H1 (cell line): ENCODE data around the gene CD7. TPM values are rescaled to one million over a fixed set of nuclear protein-coding genes. Genes with fewer than 3 reads are reported as not detected.

ENCODE experiments used
- CTCF ChIA-PET: fragments of 300-600 bp; sonication (Branson Sonifier 250); formaldehyde crosslinking; loops from one replicate; lab custom pipeline; 2021; ENCODE audit not compliant: partially characterized antibody; lab: Charles Lee
- POLR2A ChIA-PET: fragments of 300-600 bp; sonication (Branson Sonifier 250); formaldehyde crosslinking; loops from one replicate; lab custom pipeline; 2021; ENCODE audit warnings: inconsistent platforms; ENCODE audit not compliant: partially characterized antibody; lab: Charles Lee
- DNase-seq, 2 experiments: peaks; one replicate each; pipeline versions ENCODE4 v3.0.0 to v3.0.0-alpha.2; 2010 to 2022; ENCODE audit warnings: low spot score in 2 of 2, low read depth in 1 of 2, mixed read lengths in 1 of 2
- FAIRE-seq: peaks from 2 replicates; lab custom pipeline; 2011; peaks lifted over from hg19 to GRCh38; lab: Jason Lieb, UNC
- H2AFZ ChIP-seq: 2 replicates; pipeline ENCODE4 v1.8.1; 2012; ENCODE audit warnings: low read length, inconsistent platforms
- H2AK5ac ChIP-seq: 2 replicates; pipeline ENCODE4 v1.6.1; 2013; ENCODE audit warnings: low read depth, low read length
- H2BK120ac ChIP-seq: replicated peaks from 2 replicates; pipeline ENCODE3; 2013; ENCODE audit warnings: low read depth, low read length, inconsistent platforms
- H2BK12ac ChIP-seq: 2 replicates; pipeline ENCODE4 v1.6.1; 2013; ENCODE audit warnings: low read depth, low read length
- H2BK15ac ChIP-seq: 2 replicates; pipeline ENCODE4 v1.6.1; 2013; ENCODE audit warnings: low read length
- H2BK20ac ChIP-seq: 2 replicates; pipeline ENCODE4 v1.6.1; 2013; ENCODE audit warnings: low read length
- H2BK5ac ChIP-seq: 2 replicates; pipeline ENCODE4 v1.6.1; 2013; ENCODE audit warnings: low read depth, low read length
- H3K14ac ChIP-seq: 2 replicates; pipeline ENCODE4 v1.6.1; 2013; ENCODE audit warnings: inconsistent platforms; ENCODE audit not compliant: insufficient read length
- H3K18ac ChIP-seq: 2 replicates; pipeline ENCODE4 v1.6.1; 2013; ENCODE audit warnings: low read length; ENCODE audit errors: extremely low read depth
- H3K23ac ChIP-seq: 2 replicates; pipeline ENCODE4 v1.6.1; 2013; ENCODE audit warnings: inconsistent platforms; ENCODE audit not compliant: insufficient read length
- H3K23me2 ChIP-seq: 2 replicates; pipeline ENCODE4 v1.6.1; 2013; ENCODE audit warnings: low read depth, low read length
- H3K27ac ChIP-seq: 2 replicates; pipeline ENCODE4 v1.6.1; 2011; ENCODE audit warnings: low read depth, low read length, inconsistent platforms
- H3K27me3 ChIP-seq, 4 experiments: replicated peaks in 1 of 4; 1 replicate in 1 of 4; 2 replicates in 3 of 4; pipeline versions ENCODE4 v1.6.1 to v1.8.1; 2011 to 2013; ENCODE audit warnings: low read length in 3 of 4, mild to moderate bottlenecking in 3 of 4, inconsistent platforms in 2 of 4, mixed read lengths in 2 of 4, moderate library complexity in 1 of 4; ENCODE audit not compliant: control insufficient read depth in 3 of 4, insufficient read depth in 3 of 4; ENCODE audit errors: extremely low read depth in 1 of 4
- H3K36me3 ChIP-seq, 4 experiments: 2 replicates each; pipeline versions ENCODE4 v1.6.1 to v1.8.1; 2011 to 2013; ENCODE audit warnings: mild to moderate bottlenecking in 4 of 4, low read length in 3 of 4, moderate library complexity in 2 of 4, control low read depth in 1 of 4, inconsistent platforms in 1 of 4; ENCODE audit not compliant: insufficient read depth in 4 of 4, control insufficient read depth in 2 of 4
- H3K4ac ChIP-seq: replicated peaks from 2 replicates; pipeline ENCODE3; 2013; ENCODE audit warnings: low read length, low read depth, mixed read lengths, inconsistent platforms; ENCODE audit not compliant: insufficient read length
- H3K4me1 ChIP-seq, 4 experiments: replicated peaks in 1 of 4; 1 replicate in 1 of 4; 2 replicates in 3 of 4; pipeline versions ENCODE4 v1.6.1 to v1.8.1; 2011 to 2013; ENCODE audit warnings: low read length in 3 of 4, inconsistent platforms in 2 of 4, mixed read lengths in 1 of 4; ENCODE audit not compliant: insufficient read depth in 4 of 4, control insufficient read depth in 3 of 4
- H3K4me2 ChIP-seq, 2 experiments: 2 replicates each; pipeline versions ENCODE4 v1.6.1 to v1.8.1; 2011 to 2013; ENCODE audit warnings: low read depth in 2 of 2, low read length in 2 of 2, control low read depth in 1 of 2, inconsistent platforms in 1 of 2, mild to moderate bottlenecking in 1 of 2; ENCODE audit not compliant: insufficient read depth in 1 of 2
- H3K4me3 ChIP-seq, 4 experiments: fragments of 200-600, 300-600 bp in 1 of 4; sonication (generic), shearing (Covaris generic), sonication (Bioruptor Twin) in 1 of 4; 2 replicates each; pipeline versions ENCODE4 v1.5.1 to v1.8.1; 2011 to 2016; ENCODE audit warnings: low read length in 4 of 4, low read depth in 3 of 4, control low read depth in 2 of 4, inconsistent platforms in 2 of 4, mild to moderate bottlenecking in 2 of 4, mixed read lengths in 1 of 4, moderate library complexity in 1 of 4; ENCODE audit not compliant: insufficient read depth in 2 of 4; ENCODE audit errors: extremely low read depth in 1 of 4
- H3K56ac ChIP-seq: replicated peaks from 2 replicates; pipeline ENCODE3; 2013; ENCODE audit warnings: low read depth, mild to moderate bottlenecking, mixed read lengths, low read length, inconsistent platforms; ENCODE audit not compliant: insufficient read length
- H3K79me1 ChIP-seq: 2 replicates; pipeline ENCODE4 v1.6.1; 2013; ENCODE audit warnings: low read depth, low read length, control low read depth
- H3K79me2 ChIP-seq, 2 experiments: 2 replicates each; pipeline versions ENCODE4 v1.6.1 to v1.8.1; 2012 to 2013; ENCODE audit warnings: low read length in 2 of 2, mild to moderate bottlenecking in 2 of 2, inconsistent platforms in 1 of 2; ENCODE audit not compliant: insufficient read depth in 2 of 2, control insufficient read depth in 1 of 2
- H3K9ac ChIP-seq, 4 experiments: replicated peaks in 1 of 4; 1 replicate in 1 of 4; 2 replicates in 3 of 4; pipeline versions ENCODE4 v1.6.1 to v1.8.1; 2011 to 2013; ENCODE audit warnings: low read depth in 3 of 4, low read length in 3 of 4, control low read depth in 2 of 4, mild to moderate bottlenecking in 2 of 4, moderate library complexity in 2 of 4, inconsistent platforms in 1 of 4; ENCODE audit errors: extremely low read depth in 1 of 4
- H3K9me3 ChIP-seq, 2 experiments: 2 replicates each; pipeline versions ENCODE4 v1.6.1 to v1.8.1; 2012 to 2013; ENCODE audit warnings: mild to moderate bottlenecking in 2 of 2, moderate library complexity in 2 of 2, control low read depth in 1 of 2, inconsistent platforms in 1 of 2, low read depth in 1 of 2, low read length in 1 of 2, mixed read lengths in 1 of 2; ENCODE audit not compliant: insufficient read depth in 2 of 2
- H4K20me1 ChIP-seq, 2 experiments: replicated peaks in 1 of 2; 2 replicates each; pipeline versions ENCODE3 to v1.8.1; 2011 to 2013; ENCODE audit warnings: inconsistent platforms in 2 of 2, low read length in 2 of 2, mild to moderate bottlenecking in 1 of 2; ENCODE audit not compliant: insufficient read depth in 2 of 2, control insufficient read depth in 1 of 2
- H4K5ac ChIP-seq: 2 replicates; pipeline ENCODE4 v1.6.1; 2013; ENCODE audit warnings: low read length, low read depth, mixed read lengths, inconsistent platforms; ENCODE audit not compliant: insufficient read length
- H4K8ac ChIP-seq: 2 replicates; pipeline ENCODE4 v1.8.0; 2013; ENCODE audit warnings: mild to moderate bottlenecking, moderate library complexity, low read length, inconsistent platforms; ENCODE audit not compliant: insufficient read depth; ENCODE audit errors: extremely low read depth
- H4K91ac ChIP-seq: replicated peaks from 2 replicates; pipeline ENCODE3; 2013; ENCODE audit warnings: low read length, mixed read lengths, inconsistent platforms; ENCODE audit not compliant: insufficient read length
- CBX5 ChIP-seq: fragments of 300-800, 300-1000 bp; sonication (generic); IDR thresholded peaks from 2 replicates; pipeline ENCODE4 v1.7.1; 2016; ENCODE audit warnings: antibody characterized with exemption, low read length, low read depth
- FOSL1 ChIP-seq: IDR thresholded peaks from 2 replicates; pipeline ENCODE4 v1.6.1; 2011; ENCODE audit warnings: mild to moderate bottlenecking, low read depth, low read length, moderate library complexity; ENCODE audit not compliant: insufficient read depth
- GABPA ChIP-seq: IDR thresholded peaks from 2 replicates; pipeline ENCODE4 v1.6.1; 2011; ENCODE audit warnings: mild to moderate bottlenecking, low read length, moderate library complexity, borderline replicate concordance; ENCODE audit not compliant: insufficient read depth
- GTF2F1 ChIP-seq: IDR thresholded peaks from 2 replicates; pipeline ENCODE4 v1.6.1; 2012; ENCODE audit warnings: low read depth, low read length, improper control_type of control experiment, borderline replicate concordance
- JUN ChIP-seq: IDR thresholded peaks from 2 replicates; pipeline ENCODE4 v1.6.1; 2011; ENCODE audit warnings: low read depth, mild to moderate bottlenecking, improper control_type of control experiment, low read length
- POU5F1 ChIP-seq: IDR thresholded peaks from 2 replicates; pipeline ENCODE4 v1.6.1; 2011; ENCODE audit warnings: low read depth, mild to moderate bottlenecking, low read length, moderate library complexity
- RXRA ChIP-seq: IDR thresholded peaks from 2 replicates; pipeline ENCODE4 v1.6.1; 2011; ENCODE audit warnings: low read depth, mild to moderate bottlenecking, low read length, moderate library complexity; ENCODE audit not compliant: insufficient read depth
- SAP30 ChIP-seq: fragments of 300-600 bp; sonication (generic); IDR thresholded peaks from 2 replicates; pipeline ENCODE4 v1.7.1; 2012; ENCODE audit warnings: low read length, moderate library complexity, mild to moderate bottlenecking, inconsistent platforms; ENCODE audit not compliant: insufficient read depth, insufficient replicate concordance
- SIRT6 ChIP-seq: IDR thresholded peaks from one replicate; pipeline ENCODE4 v1.7.1; 2012; ENCODE audit warnings: low read length, inconsistent platforms
- SRF ChIP-seq: IDR thresholded peaks from 2 replicates; pipeline ENCODE4 v1.6.1; 2011; ENCODE audit warnings: mild to moderate bottlenecking, low read depth, low read length, moderate library complexity
- TCF12 ChIP-seq: IDR thresholded peaks from 2 replicates; pipeline ENCODE4 v1.6.1; 2011; ENCODE audit warnings: low read depth, mild to moderate bottlenecking, low read length
- WGBS, 2 experiments: shearing (Covaris generic) in 1 of 2; methylation state at CpG; one replicate each; pipeline versions ENCODE4 v1.1.6 to v1.1.7; 2013 to 2015; ENCODE audit warnings: low lambda C conversion rate in 2 of 2, mixed read lengths in 2 of 2, inconsistent platforms in 1 of 2, low coverage in 1 of 2, missing lambda C conversion rate in 1 of 2; ENCODE audit not compliant: insufficient replicate concordance in 2 of 2, insufficient coverage in 1 of 2, insufficient read length in 1 of 2; ENCODE audit errors: extremely low coverage in 1 of 2, missing lambda C conversion rate in 1 of 2; 5-methylcytosine and 5-hydroxymethylcytosine counted together
- polyA plus RNA-seq, 7 experiments: library from polyadenylated mRNA; depleted of rRNA in 3 of 7; stranded (reverse) in 5 of 7; unstranded in 2 of 7; fragments of >200 nt in 5 of 7; fragments of 200-250 nt in 2 of 7; gene quantifications; 1 replicate in 5 of 7; 2 replicates in 1 of 7; 4 replicates in 1 of 7; pipeline versions ENCODE4 v1.2.1 to v1.2.3, GENCODE V29; 2011 to 2013; ENCODE audit warnings: missing spikeins in 2 of 7, mixed read lengths in 2 of 7
- total RNA-seq: library from RNA; stranded (reverse); fragmentation: NEBNext Ultra II Directional; extraction: Animal tissue kit (Norgen Biotek cat#: 25700); gene quantifications from 2 replicates; pipeline ENCODE4 v1.2.1, GENCODE V29; 2021

Gene CD7
- total and polyA plus RNA-seq, 2 of the 8 experiments (the other 6 are each of a cell fraction or from before 2014, with no cell fraction given), result 0.83 to 0.86 TPM

DNA sequence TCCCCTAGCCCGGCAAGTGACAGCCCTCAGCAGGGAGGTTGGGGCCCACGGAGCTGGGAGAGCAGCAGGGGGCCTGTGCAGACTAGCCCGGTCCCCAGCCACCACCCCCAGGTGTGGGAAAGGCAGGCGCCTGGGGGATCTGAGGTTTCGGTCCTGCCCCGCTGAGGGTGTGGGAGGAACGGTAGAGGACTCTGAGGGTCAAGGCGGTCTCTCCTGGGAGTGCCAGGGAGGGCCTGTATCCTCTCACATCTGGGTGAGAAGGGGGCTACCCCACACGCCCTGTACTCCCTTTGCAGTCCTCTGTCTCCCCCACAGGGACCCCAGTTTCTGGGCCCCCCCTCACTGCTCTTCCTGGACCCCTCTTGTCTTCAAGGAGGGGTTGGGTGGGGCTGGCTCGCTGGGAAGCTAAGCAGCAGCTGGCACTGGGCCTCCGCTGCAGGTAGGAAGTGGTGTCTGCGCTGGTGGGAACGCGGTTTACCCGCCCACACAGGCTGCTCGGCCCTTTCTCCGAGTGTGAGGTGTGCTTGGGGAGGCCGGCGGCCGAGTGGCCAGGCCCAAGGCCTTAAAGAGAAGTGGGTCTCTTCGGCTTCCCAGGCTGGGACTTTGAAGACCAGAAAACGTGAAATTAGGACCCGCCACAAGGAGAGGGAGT, 15.4 kb downstream of the CD7 start:
- Histone ChIP-seq H3K4me1 (peaks cover 0 to 9% (median 3%) of the 10 kb centered on the region in 4 experiments; a peak in 3 of 7 replicates), H3K4me3 (no peak overlapping the region), H2BK5ac (no peak overlapping the region), H2AFZ (no peak overlapping the region), H2AK5ac (no peak overlapping the region), H2BK20ac (no peak overlapping the region), H3K79me1 (no peaks in the 10 kb centered on the region), H3K9ac (no peak overlapping the region), H2BK15ac (no peak overlapping the region), H3K79me2 (no peaks in the 10 kb centered on the region), H3K56ac (no peak overlapping the region), H3K9me3 (no peaks in the 10 kb centered on the region), H3K4me2 (no peak overlapping the region), H3K14ac (no peak overlapping the region), H4K8ac (no peak overlapping the region), H3K27me3 (peaks cover 0 to 2% (median 0%) of the 10 kb centered on the region in 4 experiments; a peak in 2 of 7 replicates), H3K23ac (no peak overlapping the region), H3K4ac (no peak overlapping the region), H4K20me1 (no peaks in the 10 kb centered on the region), H4K91ac (no peak overlapping the region), H3K18ac (no peak overlapping the region), H3K27ac (no peak overlapping the region), H2BK120ac (no peak overlapping the region), H4K5ac (no peak overlapping the region), H2BK12ac (no peak overlapping the region), H3K23me2 (no peaks in the 10 kb centered on the region), H3K36me3 (no peaks in the 10 kb centered on the region; a peak in 1 of 8 replicates)
- FAIRE-seq, result no peak
- POLR2A ChIA-PET, result interaction anchor here (1.3 to 1.5 kb wide), 2 partner anchors 10 to 18 kb away, joined by 3 read pairs; no protein-coding TSS in a partner anchor
- TF ChIP-seq SAP30, result no peak
- no peak for TF ChIP-seq POU5F1
- TF ChIP-seq SRF, result no peak
- TF ChIP-seq GABPA, result no peak
- no peak for TF ChIP-seq TCF12
- no peak for TF ChIP-seq GTF2F1
- no peak for TF ChIP-seq CBX5
- TF ChIP-seq RXRA, result no peak
- TF ChIP-seq SIRT6, result no peak
- no peak for TF ChIP-seq FOSL1
- TF ChIP-seq JUN, result no peak
- 83% methylated on average over 20 of the region's 23 CpGs; no CpG with 5 or more reads in 1 of the 2 experiments for WGBS, 2 experiments
- no peak for DNase-seq
- CTCF ChIA-PET, result interaction anchor here (0.7 to 4.7 kb wide), 14 partner anchors 10 to 369 kb away, joined by 3 to 32 read pairs (median 4); partner anchors contain the start of gene CD7
